K562 (cell line): ENCODE measurements around the gene NRSN2. TPM values are rescaled to one million over a fixed set of nuclear protein-coding genes. Genes with fewer than 3 reads are reported as not detected.
A peak's percentile ranks its signal among the peaks of the same experiment; 100 is the strongest.

ENCODE experiments used
- ATAC-seq: fragments of 200-7000 bp; cut with Tn5 transposase; 3 replicates; pipeline ENCODE4 v1.9.1; 2020; ENCODE audit warnings: moderate library complexity
- BruUV-seq: library from RNA; stranded (reverse); fragments of 400-500 nt; replicated peaks from 2 replicates; lab custom pipeline; 2021; lab: Mats Ljungman, UMichigan
- CTCF ChIA-PET: fragments of 300-600 bp; formaldehyde crosslinking; extraction: SDS; loops from one replicate; lab custom pipeline; 2021; ENCODE audit warnings: low intra/inter-chr PET ratio; lab: Yijun Ruan, JAX
- POLR2A ChIA-PET: fragments of 300-600, 350-650 bp; sonication (Branson Sonifier 250); formaldehyde crosslinking; extraction: SDS; loops from one replicate; lab custom pipeline; 2021; ENCODE audit warnings: antibody characterized with exemption, inconsistent platforms; lab: Yijun Ruan, JAX
- DNase-seq, 4 experiments: peaks; one replicate each; pipeline versions ENCODE4 v3.0.0 to v3.0.0-alpha.2; 2011 to 2018; ENCODE audit warnings: low spot score in 3 of 4, mixed read lengths in 3 of 4; ENCODE audit errors: extremely low read depth in 1 of 4
- FAIRE-seq: peaks from 2 replicates; lab custom pipeline; 2011; peaks lifted over from hg19 to GRCh38; lab: Jason Lieb, UNC
- H2AFZ ChIP-seq: 2 replicates; pipeline ENCODE4 v1.6.0; 2011; ENCODE audit warnings: low read depth, low read length, control low read depth, inconsistent platforms
- H3K27ac ChIP-seq: fragments of 200-600 bp; 3 replicates; pipeline ENCODE4 v1.8.0; 2011; ENCODE audit warnings: low read depth, mild to moderate bottlenecking, control low read depth, inconsistent platforms, low read length, moderate library complexity, mixed read lengths; ENCODE audit errors: extremely low read depth
- H3K27me3 ChIP-seq, 2 experiments: fragments of 300-600 bp in 1 of 2; 2 replicates in 1 of 2; 3 replicates in 1 of 2; pipeline versions ENCODE4 v1.6.0 to v1.8.0; 2011; ENCODE audit warnings: inconsistent platforms in 2 of 2, low read length in 2 of 2, mild to moderate bottlenecking in 1 of 2, mixed read lengths in 1 of 2, moderate library complexity in 1 of 2; ENCODE audit not compliant: control insufficient read depth in 2 of 2, insufficient read depth in 2 of 2
- H3K36me3 ChIP-seq: fragments of 300-600 bp; 3 replicates; pipeline ENCODE4 v1.8.0; 2011; ENCODE audit warnings: mild to moderate bottlenecking, low read length, inconsistent platforms; ENCODE audit not compliant: control insufficient read depth, insufficient read depth
- H3K4me1 ChIP-seq, 2 experiments: fragments of 200-600 bp in 1 of 2; replicated peaks in 1 of 2; 2 replicates in 1 of 2; 3 replicates in 1 of 2; pipeline versions ENCODE4 v1.5.1 to v1.8.0; 2011; ENCODE audit warnings: inconsistent platforms in 2 of 2, low read length in 2 of 2, mild to moderate bottlenecking in 1 of 2, mixed read lengths in 1 of 2, moderate library complexity in 1 of 2; ENCODE audit not compliant: control insufficient read depth in 2 of 2, insufficient read depth in 2 of 2
- H3K4me2 ChIP-seq: 2 replicates; pipeline ENCODE4 v1.6.1; 2011; ENCODE audit warnings: low read length, control low read depth, inconsistent platforms, mixed read lengths; ENCODE audit not compliant: insufficient read depth
- H3K4me3 ChIP-seq: fragments of 200-600 bp; sonication (generic), shearing (Covaris generic); 2 replicates; pipeline ENCODE4 v1.5.1; 2016; ENCODE audit warnings: control low read depth, inconsistent platforms
- H3K79me2 ChIP-seq: fragments of 200-600 bp; 3 replicates; pipeline ENCODE4 v1.8.0; 2011; ENCODE audit warnings: low read length, inconsistent platforms; ENCODE audit not compliant: control insufficient read depth, insufficient read depth
- H3K9ac ChIP-seq, 2 experiments: 2 replicates each; pipeline versions ENCODE4 v1.6.0 to v1.6.1; 2011; ENCODE audit warnings: low read depth in 2 of 2, low read length in 2 of 2, control low read depth in 1 of 2, inconsistent platforms in 1 of 2, mild to moderate bottlenecking in 1 of 2, mixed read lengths in 1 of 2; ENCODE audit not compliant: insufficient read depth in 1 of 2
- H3K9me1 ChIP-seq: one replicate; pipeline ENCODE4 v1.6.0; 2011; ENCODE audit warnings: inconsistent platforms, mild to moderate bottlenecking, low read length, moderate library complexity; ENCODE audit not compliant: control insufficient read depth, insufficient read depth
- H3K9me3 ChIP-seq: replicated peaks from 2 replicates; pipeline ENCODE4 v1.5.1; 2011; ENCODE audit warnings: low read depth, low read length, inconsistent platforms; ENCODE audit not compliant: control insufficient read depth, insufficient read depth
- H4K20me1 ChIP-seq: replicated peaks from 2 replicates; pipeline ENCODE4 v1.6.1; 2011; ENCODE audit warnings: low read length, inconsistent platforms, mixed read lengths; ENCODE audit not compliant: control insufficient read depth, insufficient read depth
- CREB1 ChIP-seq, 2 experiments: sonication (generic) in 1 of 2; formaldehyde crosslinking in 1 of 2; IDR thresholded peaks; 2 replicates each; pipeline versions ENCODE4 v1.6.1 to v1.8.0; 2012 to 2022; ENCODE audit warnings: inconsistent platforms in 1 of 2, mild to moderate bottlenecking in 1 of 2, missing genetic modification reagents in 1 of 2, moderate library complexity in 1 of 2
- CSDE1 ChIP-seq, 2 experiments: fragments of 450-650 bp; IDR thresholded peaks; 2 replicates each; pipeline ENCODE4 v1.6.1; 2016; ENCODE audit warnings: mild to moderate bottlenecking in 1 of 2
- FOS ChIP-seq: IDR thresholded peaks from 3 replicates; pipeline ENCODE4 v1.6.1; 2011; ENCODE audit not compliant: insufficient read length; ENCODE audit errors: extremely low read depth
- FOSL1 ChIP-seq: fragments of 200-800 bp; sonication (Bioruptor generic); conservative IDR thresholded peaks from 2 replicates; pipeline ENCODE4 v1.6.1; 2016; ENCODE audit warnings: missing genetic modification characterization, missing compliant biosample characterization
- HDGF ChIP-seq: fragments of 450-650 bp; IDR thresholded peaks from 2 replicates; pipeline ENCODE4 v1.6.1; 2016
- JUN ChIP-seq, 2 experiments: sonication (generic) in 1 of 2; formaldehyde crosslinking in 1 of 2; IDR thresholded peaks; 2 replicates each; pipeline versions ENCODE4 v1.6.1 to v1.8.0; 2012 to 2022; ENCODE audit warnings: borderline replicate concordance in 2 of 2, mild to moderate bottlenecking in 2 of 2, improper control_type of control experiment in 1 of 2, low read depth in 1 of 2, low read length in 1 of 2, missing genetic modification reagents in 1 of 2
- ZEB2 ChIP-seq: fragments of 450-650 bp; IDR thresholded peaks from 2 replicates; pipeline ENCODE4 v1.6.1; 2016
- ZNF224 ChIP-seq: sonication (generic); formaldehyde crosslinking; IDR thresholded peaks from 2 replicates; pipeline ENCODE4 v1.8.0; 2022; ENCODE audit warnings: mild to moderate bottlenecking, missing genetic modification reagents
- ZNF24 ChIP-seq: fragments of 450-650 bp; IDR thresholded peaks from 2 replicates; pipeline ENCODE4 v1.6.1; 2016
- WGBS: fragments of 100-300 bp; shearing (Covaris generic); methylation state at CpG from one replicate; pipeline ENCODE4 v1.1.6; 2016; ENCODE audit warnings: low coverage, mixed read lengths; ENCODE audit not compliant: insufficient coverage; ENCODE audit errors: missing lambda C conversion rate; 5-methylcytosine and 5-hydroxymethylcytosine counted together
- in situ Hi-C: fragments of 300-500 bp; cut with MboI; formaldehyde crosslinking; loops from 4 replicates; pipeline ENCODE4 v1.15.0; 2018; ENCODE audit warnings: inconsistent platforms, mixed read lengths
- intact Hi-C: fragments of 100-400 bp; cut with micrococcal nuclease; formaldehyde crosslinking; loops from 2 replicates; pipeline ENCODE4 v1.14.2; 2022
- polyA plus RNA-seq, 8 experiments: library from polyadenylated mRNA; depleted of rRNA in 4 of 8; stranded (reverse) in 5 of 8; unstranded in 3 of 8; fragments of >200 nt; fragmentation: Nextera tagmentation in 2 of 8; fragmentation: Illumina TruSeq in 1 of 8; extraction: Ambion mirVana in 2 of 8; extraction: Trizol in 1 of 8; gene quantifications; 2 replicates each; pipeline versions ENCODE4 v1.2.1 to v1.2.3, GENCODE V29; 2011 to 2014; ENCODE audit warnings: inconsistent platforms in 1 of 8, missing spikeins in 1 of 8
- total RNA-seq, 7 experiments: library from RNA; depleted of rRNA in 6 of 7; stranded (reverse); fragments of >200 nt in 6 of 7; fragmentation: Illumina TruSeq in 2 of 7; extraction: Trizol in 2 of 7; gene quantifications; 2 replicates each; pipeline versions ENCODE4 v1.2.1 to v1.2.3, GENCODE V29; 2011 to 2021; ENCODE audit warnings: low replicate concordance in 1 of 7
- TF ChIP-seq, protein P1 (sequence below): sonication (generic); formaldehyde crosslinking; IDR thresholded peaks from 2 replicates; pipeline ENCODE4 v1.8.1; 2023; ENCODE audit warnings: mild to moderate bottlenecking, missing genetic modification reagents
- TF ChIP-seq, protein P2 (sequence below), 2 experiments: IDR thresholded peaks; 2 replicates each; pipeline ENCODE4 v1.6.1; 2011; ENCODE audit warnings: borderline replicate concordance in 1 of 2, control low read depth in 1 of 2, low read depth in 1 of 2, low read length in 1 of 2, mild to moderate bottlenecking in 1 of 2, mixed read lengths in 1 of 2, moderate library complexity in 1 of 2; ENCODE audit not compliant: insufficient read depth in 1 of 2, insufficient read length in 1 of 2, poor library complexity in 1 of 2, severe bottlenecking in 1 of 2; ENCODE audit errors: extremely low read depth in 1 of 2
- TF ChIP-seq, protein P3 (sequence below), 2 experiments: fragments of 450-650 bp; IDR thresholded peaks; 2 replicates each; pipeline ENCODE4 v1.6.1; 2018; ENCODE audit warnings: mild to moderate bottlenecking in 2 of 2, low read depth in 1 of 2; ENCODE audit not compliant: partially characterized antibody in 2 of 2
- TF ChIP-seq, protein P4 (sequence below): sonication (generic); formaldehyde crosslinking; IDR thresholded peaks from 2 replicates; pipeline ENCODE4 v1.9.0; 2022; ENCODE audit warnings: mild to moderate bottlenecking, missing genetic modification reagents

Gene NRSN2
- total and polyA plus RNA-seq, 9 of the 15 experiments (the other 6 are each of a cell fraction or from before 2014, with no cell fraction given) = 7.5 to 29.7 (median 11.1) TPM

DNA sequence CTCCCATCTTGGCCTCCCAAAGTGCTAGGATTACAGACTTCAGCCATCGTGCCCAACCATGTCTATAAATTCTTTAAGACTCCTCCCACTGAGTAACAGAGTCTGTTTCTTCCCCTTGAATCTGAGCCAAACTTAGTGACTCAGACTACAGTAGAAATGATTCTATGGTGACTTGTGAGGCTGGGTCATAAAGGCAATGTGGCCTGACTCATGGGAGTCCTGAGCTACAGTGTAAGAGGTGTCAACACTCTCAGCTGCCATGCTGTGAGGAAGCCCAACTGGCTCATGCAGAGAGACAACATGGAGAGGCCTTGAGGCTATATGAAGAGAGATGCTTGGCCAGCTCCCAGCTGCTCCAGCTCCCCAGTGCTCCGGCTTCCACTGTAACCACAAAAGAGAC lies 5.2 kb upstream of the NRSN2 start:
- CTCF ChIA-PET = no interaction called here
- intact Hi-C loops (no loop called here), in situ Hi-C loops (no loop called here)
- Histone ChIP-seq H3K4me3 (no peak overlapping the region), H3K9me1 (no peaks in the 10 kb centered on the region), H2AFZ (no peak overlapping the region), H3K27ac (peak overlapping the region; percentile 58; the same call in 2 of the 3 replicates), H3K27me3 (no peaks in the 10 kb centered on the region), H3K9ac (no peak overlapping the region), H3K9me3 (peaks cover 12% of the 10 kb centered on the region), H4K20me1 (no peaks in the 10 kb centered on the region), H3K79me2 (peaks cover 7% of the 10 kb centered on the region), H3K4me2 (no peak overlapping the region), H3K4me1 (peaks cover 10 to 13% of the 10 kb centered on the region in 2 experiments; a peak in 4 of 5 replicates), H3K36me3 (peaks cover 11% of the 10 kb centered on the region)
- FAIRE-seq (peak; percentile 97), ATAC-seq (peak; percentile 91), DNase-seq (peak in 3 of 4 experiments; percentile 32 to 85 (median 54))
- 0% methylated on average over 1 of the region's 2 CpGs for WGBS
- POLR2A ChIA-PET = interaction anchor here (0.8 kb wide), 1 partner anchor 42 kb away, joined by 3 read pairs; no protein-coding TSS in a partner anchor
- BruUV-seq = no TSS peak
- TF ChIP-seq, protein P1, sequence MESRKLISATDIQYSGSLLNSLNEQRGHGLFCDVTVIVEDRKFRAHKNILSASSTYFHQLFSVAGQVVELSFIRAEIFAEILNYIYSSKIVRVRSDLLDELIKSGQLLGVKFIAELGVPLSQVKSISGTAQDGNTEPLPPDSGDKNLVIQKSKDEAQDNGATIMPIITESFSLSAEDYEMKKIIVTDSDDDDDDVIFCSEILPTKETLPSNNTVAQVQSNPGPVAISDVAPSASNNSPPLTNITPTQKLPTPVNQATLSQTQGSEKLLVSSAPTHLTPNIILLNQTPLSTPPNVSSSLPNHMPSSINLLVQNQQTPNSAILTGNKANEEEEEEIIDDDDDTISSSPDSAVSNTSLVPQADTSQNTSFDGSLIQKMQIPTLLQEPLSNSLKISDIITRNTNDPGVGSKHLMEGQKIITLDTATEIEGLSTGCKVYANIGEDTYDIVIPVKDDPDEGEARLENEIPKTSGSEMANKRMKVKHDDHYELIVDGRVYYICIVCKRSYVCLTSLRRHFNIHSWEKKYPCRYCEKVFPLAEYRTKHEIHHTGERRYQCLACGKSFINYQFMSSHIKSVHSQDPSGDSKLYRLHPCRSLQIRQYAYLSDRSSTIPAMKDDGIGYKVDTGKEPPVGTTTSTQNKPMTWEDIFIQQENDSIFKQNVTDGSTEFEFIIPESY = 0 out of 2 replicates have a peak, but pooled peaks have one; percentile 25
- TF ChIP-seq, protein P2, sequence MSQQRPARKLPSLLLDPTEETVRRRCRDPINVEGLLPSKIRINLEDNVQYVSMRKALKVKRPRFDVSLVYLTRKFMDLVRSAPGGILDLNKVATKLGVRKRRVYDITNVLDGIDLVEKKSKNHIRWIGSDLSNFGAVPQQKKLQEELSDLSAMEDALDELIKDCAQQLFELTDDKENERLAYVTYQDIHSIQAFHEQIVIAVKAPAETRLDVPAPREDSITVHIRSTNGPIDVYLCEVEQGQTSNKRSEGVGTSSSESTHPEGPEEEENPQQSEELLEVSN (IDR thresholded peaks at IDR 0.05; ENCODE audit: borderline replicate concordance in 1 of 2, extremely low read depth in 1 of 2, insufficient read depth in 1 of 2, insufficient read length in 1 of 2, low read depth in 1 of 2, low read length in 1 of 2, poor library complexity in 1 of 2, severe bottlenecking in 1 of 2) = peak; percentile 56 to 86
- TF ChIP-seq CREB1 (IDR thresholded peaks at IDR 0.05) = no peak
- TF ChIP-seq CREB1 (CRISPR knock-in tag; IDR thresholded peaks at IDR 0.05) = 0 out of 2 replicates have a peak, but pooled peaks have one; percentile 43
- TF ChIP-seq ZNF224 = 0 out of 2 replicates have a peak, but pooled peaks have one; percentile 25
- TF ChIP-seq ZEB2 = peak; percentile 50; the same call in 1 of the 2 replicates
- TF ChIP-seq CSDE1 (IDR thresholded peaks at IDR 0.05) = no peak
- TF ChIP-seq JUN (IDR thresholded peaks at IDR 0.05; ENCODE audit: borderline replicate concordance, low read depth, low read length) = peak; percentile 84; the same call in 1 of the 2 replicates
- 0 out of 2 replicates have a peak, but pooled peaks have one; percentile 41 for TF ChIP-seq JUN (CRISPR knock-in tag; IDR thresholded peaks at IDR 0.05; ENCODE audit: borderline replicate concordance)
- peak; percentile 6 for TF ChIP-seq FOS
- TF ChIP-seq ZNF24 = peak; percentile 47; the same call in 1 of the 2 replicates
- peak; percentile 91 for TF ChIP-seq FOSL1 (tag)
- TF ChIP-seq, protein P3, sequence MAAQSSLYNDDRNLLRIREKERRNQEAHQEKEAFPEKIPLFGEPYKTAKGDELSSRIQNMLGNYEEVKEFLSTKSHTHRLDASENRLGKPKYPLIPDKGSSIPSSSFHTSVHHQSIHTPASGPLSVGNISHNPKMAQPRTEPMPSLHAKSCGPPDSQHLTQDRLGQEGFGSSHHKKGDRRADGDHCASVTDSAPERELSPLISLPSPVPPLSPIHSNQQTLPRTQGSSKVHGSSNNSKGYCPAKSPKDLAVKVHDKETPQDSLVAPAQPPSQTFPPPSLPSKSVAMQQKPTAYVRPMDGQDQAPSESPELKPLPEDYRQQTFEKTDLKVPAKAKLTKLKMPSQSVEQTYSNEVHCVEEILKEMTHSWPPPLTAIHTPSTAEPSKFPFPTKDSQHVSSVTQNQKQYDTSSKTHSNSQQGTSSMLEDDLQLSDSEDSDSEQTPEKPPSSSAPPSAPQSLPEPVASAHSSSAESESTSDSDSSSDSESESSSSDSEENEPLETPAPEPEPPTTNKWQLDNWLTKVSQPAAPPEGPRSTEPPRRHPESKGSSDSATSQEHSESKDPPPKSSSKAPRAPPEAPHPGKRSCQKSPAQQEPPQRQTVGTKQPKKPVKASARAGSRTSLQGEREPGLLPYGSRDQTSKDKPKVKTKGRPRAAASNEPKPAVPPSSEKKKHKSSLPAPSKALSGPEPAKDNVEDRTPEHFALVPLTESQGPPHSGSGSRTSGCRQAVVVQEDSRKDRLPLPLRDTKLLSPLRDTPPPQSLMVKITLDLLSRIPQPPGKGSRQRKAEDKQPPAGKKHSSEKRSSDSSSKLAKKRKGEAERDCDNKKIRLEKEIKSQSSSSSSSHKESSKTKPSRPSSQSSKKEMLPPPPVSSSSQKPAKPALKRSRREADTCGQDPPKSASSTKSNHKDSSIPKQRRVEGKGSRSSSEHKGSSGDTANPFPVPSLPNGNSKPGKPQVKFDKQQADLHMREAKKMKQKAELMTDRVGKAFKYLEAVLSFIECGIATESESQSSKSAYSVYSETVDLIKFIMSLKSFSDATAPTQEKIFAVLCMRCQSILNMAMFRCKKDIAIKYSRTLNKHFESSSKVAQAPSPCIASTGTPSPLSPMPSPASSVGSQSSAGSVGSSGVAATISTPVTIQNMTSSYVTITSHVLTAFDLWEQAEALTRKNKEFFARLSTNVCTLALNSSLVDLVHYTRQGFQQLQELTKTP (IDR thresholded peaks at IDR 0.05; ENCODE audit: low read depth in 1 of 2, partially characterized antibody in 2 of 2) = peak in 1 of 2 experiments; percentile 31
- TF ChIP-seq, protein P4, sequence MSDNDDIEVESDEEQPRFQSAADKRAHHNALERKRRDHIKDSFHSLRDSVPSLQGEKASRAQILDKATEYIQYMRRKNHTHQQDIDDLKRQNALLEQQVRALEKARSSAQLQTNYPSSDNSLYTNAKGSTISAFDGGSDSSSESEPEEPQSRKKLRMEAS (CRISPR knock-in tag) = peak; percentile 83
- TF ChIP-seq HDGF = no peak
